HCT116 (cell line): ENCODE measurements around the gene KIAA1328. TPM values are rescaled to one million over a fixed set of nuclear protein-coding genes. Genes with fewer than 3 reads are reported as not detected.

ENCODE experiments used
- ATAC-seq: fragments of 200-7000 bp; cut with Tn5 transposase; 2 replicates; pipeline ENCODE4 v1.9.1; 2020; ENCODE audit warnings: mild to moderate bottlenecking, moderate library complexity
- BruUV-seq: library from RNA; stranded (reverse); fragments of 400-500 nt; replicated peaks from 2 replicates; lab custom pipeline; 2021; lab: Mats Ljungman, UMichigan
- CTCF ChIA-PET: fragments of 300-600 bp; sonication (Branson Sonifier 250); formaldehyde crosslinking; loops from one replicate; lab custom pipeline; 2021; ENCODE audit warnings: antibody characterized with exemption; lab: Charles Lee
- POLR2A ChIA-PET: fragments of 300-600, 350-600 bp; sonication (Branson Sonifier 250); formaldehyde crosslinking; loops from one replicate; lab custom pipeline; 2021; ENCODE audit warnings: antibody characterized with exemption; lab: Charles Lee
- RAD21 ChIA-PET, 2 experiments: fragments of 300-600 bp; sonication (Branson Sonifier 250); formaldehyde crosslinking; loops; one replicate each; lab custom pipeline; 2023; ENCODE audit warnings: low total read pairs in 2 of 2; ENCODE audit not compliant: uncharacterized antibody in 2 of 2, unreplicated experiment in 2 of 2, low non-redundant PET in 1 of 2; lab: Charles Lee
- DNase-seq: peaks from one replicate; pipeline ENCODE4 v3.0.0-alpha.2; 2010; ENCODE audit warnings: low read depth, low spot score
- H2AFZ ChIP-seq: fragments of 200-600 bp; shearing (Covaris generic), sonication (generic); 2 replicates; pipeline ENCODE4 v1.6.1; 2017; ENCODE audit warnings: low read depth, mixed run types, mixed read lengths, antibody characterized with exemption, low read length; ENCODE audit not compliant: poor library complexity, severe bottlenecking
- H3K27ac ChIP-seq: 2 replicates; pipeline ENCODE4 v1.5.1; 2012; ENCODE audit warnings: low read depth, low read length
- H3K27me3 ChIP-seq: fragments of 200-600 bp; sonication (generic); 2 replicates; pipeline ENCODE4 v1.6.1; 2016; ENCODE audit warnings: mixed run types, low read length, mixed read lengths; ENCODE audit not compliant: insufficient read depth
- H3K36me3 ChIP-seq, 2 experiments: fragments of 200-500 bp in 1 of 2; fragments of 200-600 bp in 1 of 2; sonication (Bioruptor generic) in 1 of 2; sonication (generic) in 1 of 2; 2 replicates each; pipeline versions ENCODE4 v1.5.1 to v1.6.1; 2014 to 2016; ENCODE audit warnings: low read length in 2 of 2, inconsistent platforms in 1 of 2, mixed read lengths in 1 of 2, mixed run types in 1 of 2; ENCODE audit not compliant: insufficient read depth in 2 of 2, control insufficient read depth in 1 of 2
- H3K4me1 ChIP-seq, 2 experiments: fragments of 200-600 bp in 1 of 2; sonication (generic) in 1 of 2; 2 replicates each; pipeline versions ENCODE4 v1.5.1 to v1.6.1; 2012 to 2017; ENCODE audit warnings: low read length in 2 of 2, inconsistent platforms in 1 of 2, mild to moderate bottlenecking in 1 of 2, mixed read lengths in 1 of 2, mixed run types in 1 of 2, moderate library complexity in 1 of 2; ENCODE audit not compliant: insufficient read depth in 2 of 2, control insufficient read depth in 1 of 2
- H3K4me2 ChIP-seq: fragments of 200-600 bp; sonication (generic); 2 replicates; pipeline ENCODE4 v1.6.1; 2017; ENCODE audit warnings: mixed run types, low read length, mixed read lengths
- H3K4me3 ChIP-seq, 2 experiments: fragments of 200-600 bp in 1 of 2; sonication (generic) in 1 of 2; replicated peaks in 1 of 2; 2 replicates each; pipeline ENCODE4 v1.5.1; 2011 to 2016; ENCODE audit warnings: low read length in 2 of 2, control low read depth in 1 of 2, low read depth in 1 of 2, mild to moderate bottlenecking in 1 of 2, mixed read lengths in 1 of 2, mixed run types in 1 of 2
- H3K79me2 ChIP-seq: fragments of 200-600 bp; sonication (generic); 2 replicates; pipeline ENCODE4 v1.6.1; 2017; ENCODE audit warnings: mild to moderate bottlenecking, mixed run types, low read length, moderate library complexity, mixed read lengths; ENCODE audit not compliant: insufficient read depth
- H3K9ac ChIP-seq: fragments of 200-600 bp; sonication (generic); 2 replicates; pipeline ENCODE4 v1.6.1; 2016; ENCODE audit warnings: low read length, mixed read lengths
- H3K9me2 ChIP-seq: fragments of 200-600 bp; sonication (generic), shearing (Covaris generic); 2 replicates; pipeline ENCODE4 v1.6.1; 2017; ENCODE audit warnings: mixed run types, mild to moderate bottlenecking, moderate library complexity; ENCODE audit not compliant: insufficient read depth
- H3K9me3 ChIP-seq, 2 experiments: fragments of 200-500 bp in 1 of 2; fragments of 200-600 bp in 1 of 2; sonication (Bioruptor generic) in 1 of 2; sonication (generic) in 1 of 2; 2 replicates each; pipeline ENCODE4 v1.6.1; 2014 to 2017; ENCODE audit warnings: low read length in 2 of 2, mixed read lengths in 2 of 2, inconsistent platforms in 1 of 2, low read depth in 1 of 2, mild to moderate bottlenecking in 1 of 2, mixed run types in 1 of 2, moderate library complexity in 1 of 2; ENCODE audit not compliant: control insufficient read depth in 1 of 2, insufficient read depth in 1 of 2
- H4K20me1 ChIP-seq: fragments of 200-600 bp; sonication (generic), shearing (Covaris generic); 2 replicates; pipeline ENCODE4 v1.6.1; 2017; ENCODE audit warnings: mixed run types, mild to moderate bottlenecking, moderate library complexity; ENCODE audit not compliant: insufficient read depth
- ATF3 ChIP-seq: IDR thresholded peaks from 2 replicates; pipeline ENCODE4 v1.6.1; 2012
- CBX3 ChIP-seq: IDR thresholded peaks from 2 replicates; pipeline ENCODE4 v1.6.1; 2012; ENCODE audit warnings: low read depth
- CTCF ChIP-seq, 3 experiments: fragments of 200-600 bp in 1 of 3; sonication (generic) in 1 of 3; IDR thresholded peaks in 2 of 3; conservative IDR thresholded peaks in 1 of 3; 2 replicates each; pipeline ENCODE4 v1.5.1; 2012 to 2017; ENCODE audit warnings: low read depth in 2 of 3, low read length in 2 of 3, antibody characterized with exemption in 1 of 3, borderline replicate concordance in 1 of 3, control low read depth in 1 of 3, mild to moderate bottlenecking in 1 of 3, mixed read lengths in 1 of 3, mixed run types in 1 of 3, moderate library complexity in 1 of 3; ENCODE audit not compliant: insufficient read depth in 1 of 3
- EGR1 ChIP-seq: IDR thresholded peaks from 2 replicates; pipeline ENCODE4 v1.6.1; 2012; ENCODE audit warnings: low read depth
- EZH2 ChIP-seq: fragments of 200-600 bp; sonication (generic); IDR thresholded peaks from 2 replicates; pipeline ENCODE4 v1.6.1; 2017; ENCODE audit warnings: antibody characterized with exemption, mixed run types
- FOSL1 ChIP-seq: IDR thresholded peaks from 2 replicates; pipeline ENCODE4 v1.6.1; 2012; ENCODE audit warnings: low read depth
- JUND ChIP-seq: IDR thresholded peaks from 2 replicates; pipeline ENCODE4 v1.6.1; 2012
- POLR2A ChIP-seq: IDR thresholded peaks from 2 replicates; pipeline ENCODE4 v1.7.0; 2011; ENCODE audit warnings: borderline replicate concordance; ENCODE audit not compliant: insufficient read depth, insufficient read length; ENCODE audit errors: extremely low read depth
- POLR2AphosphoS5 ChIP-seq: IDR thresholded peaks from 2 replicates; pipeline ENCODE4 v1.6.1; 2011; ENCODE audit warnings: mild to moderate bottlenecking, low read depth, low read length, moderate library complexity
- RAD21 ChIP-seq: IDR thresholded peaks from 2 replicates; pipeline ENCODE4 v1.6.1; 2012; ENCODE audit warnings: low read depth, mild to moderate bottlenecking
- SIN3A ChIP-seq: IDR thresholded peaks from 2 replicates; pipeline ENCODE4 v1.6.1; 2012; ENCODE audit warnings: low read depth
- SP1 ChIP-seq: IDR thresholded peaks from 2 replicates; pipeline ENCODE4 v1.6.1; 2012; ENCODE audit warnings: low read depth
- SRF ChIP-seq: IDR thresholded peaks from 2 replicates; pipeline ENCODE4 v1.6.1; 2012; ENCODE audit warnings: low read depth
- TCF7L2 ChIP-seq: IDR thresholded peaks from 2 replicates; pipeline ENCODE4 v1.7.0; 2011; ENCODE audit warnings: borderline replicate concordance, inconsistent platforms; ENCODE audit not compliant: insufficient read depth, insufficient read length; ENCODE audit errors: extremely low read depth
- YY1 ChIP-seq: IDR thresholded peaks from 2 replicates; pipeline ENCODE4 v1.6.1; 2011; ENCODE audit warnings: low read length, low read depth, moderate library complexity, mild to moderate bottlenecking; ENCODE audit not compliant: insufficient replicate concordance; ENCODE audit errors: extremely low read depth
- ZBTB33 ChIP-seq: IDR thresholded peaks from 2 replicates; pipeline ENCODE4 v1.6.1; 2011; ENCODE audit warnings: mild to moderate bottlenecking, low read length, moderate library complexity; ENCODE audit not compliant: insufficient replicate concordance; ENCODE audit errors: extremely low read depth
- ZFX ChIP-seq: fragments of 450-650 bp; IDR thresholded peaks from 2 replicates; pipeline ENCODE4 v1.6.1; 2017
- intact Hi-C: fragments of 100-400 bp; cut with micrococcal nuclease; formaldehyde crosslinking; loops from 2 replicates; pipeline ENCODE4 v1.10.0; 2022
- total RNA-seq: library from RNA; stranded (reverse); gene quantifications from one replicate; pipeline ENCODE4 v1.2.1, GENCODE V29; 2021; ENCODE audit not compliant: unreplicated experiment
- TF ChIP-seq, protein P1 (sequence below): IDR thresholded peaks from 2 replicates; pipeline ENCODE4 v1.6.1; 2012

Gene KIAA1328
- total RNA-seq, 1 experiment from 2014 or later = 5.2 TPM

DNA sequence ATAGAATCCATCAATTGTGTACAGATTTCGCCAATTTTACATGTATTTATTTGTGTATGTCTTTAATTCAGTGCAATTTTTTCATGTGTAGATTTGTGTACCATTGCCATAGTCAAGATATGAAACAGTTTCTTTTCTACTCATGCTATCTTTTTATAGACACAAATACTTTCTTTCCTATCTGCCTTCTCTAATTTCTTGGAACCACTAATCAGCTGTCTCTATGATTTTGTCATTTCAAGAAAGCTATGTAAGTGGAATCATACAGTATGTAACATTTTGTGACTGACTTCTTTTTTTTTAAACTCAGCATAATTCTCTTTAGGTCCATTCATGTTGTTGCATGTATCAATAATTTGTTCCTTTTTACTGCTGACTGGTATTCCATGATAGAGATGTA is 33.3 kb downstream of the KIAA1328 start:
- no peaks in the 10 kb centered on the region for H3K79me2 ChIP-seq
- ChIA-PET CTCF (no interaction called here), POLR2A (no interaction called here), RAD21 (no interaction called here)
- ATAC-seq (no peak), DNase-seq (no peak)
- H3K9me2 ChIP-seq = no peaks in the 10 kb centered on the region
- no peak overlapping the region for H3K27ac ChIP-seq
- intact Hi-C loops = no loop called here
- H4K20me1 ChIP-seq = no peaks in the 10 kb centered on the region
- H3K9ac ChIP-seq = no peak overlapping the region
- TF ChIP-seq SP1 (no peak), RAD21 (no peak), SRF (no peak), FOSL1 (no peak), TCF7L2 (no peak), SIN3A (no peak), CTCF (IDR thresholded peaks at IDR 0.05 in 2 of 3, conservative IDR thresholded peaks at IDR 0.05 in 1 of 3; ENCODE audit: borderline replicate concordance in 1 of 3, insufficient read depth in 1 of 3, low read depth in 2 of 3, low read length in 2 of 3) (no peak), ZBTB33 (no peak), JUND (no peak), ATF3 (no peak), POLR2AphosphoS5 (no peak), EGR1 (no peak), EZH2 (no peak), YY1 (no peak), ZFX (no peak), POLR2A (no peak), CBX3 (no peak)
- TF ChIP-seq, protein P1, sequence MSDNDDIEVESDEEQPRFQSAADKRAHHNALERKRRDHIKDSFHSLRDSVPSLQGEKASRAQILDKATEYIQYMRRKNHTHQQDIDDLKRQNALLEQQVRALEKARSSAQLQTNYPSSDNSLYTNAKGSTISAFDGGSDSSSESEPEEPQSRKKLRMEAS = no peak
- H3K4me2 ChIP-seq = no peak overlapping the region
- no peak overlapping the region for H2AFZ ChIP-seq
- no TSS peak for BruUV-seq
- H3K27me3 ChIP-seq = no peaks in the 10 kb centered on the region
- H3K4me1 ChIP-seq = no peaks in the 10 kb centered on the region
- H3K36me3 ChIP-seq = no peaks in the 10 kb centered on the region
- H3K4me3 ChIP-seq = no peak overlapping the region
- H3K9me3 ChIP-seq = no peaks in the 10 kb centered on the region
